ENCODE measurements around the gene TMPRSS2. TPM values are rescaled to one million over a fixed set of nuclear protein-coding genes. Genes with fewer than 3 reads are reported as not detected.
A peak's percentile ranks its signal among the peaks of the same experiment; 100 is the strongest.

TMPRSS2 gene
- total RNA-seq, 2 experiments from 2014 or later, result not detected

DNA sequence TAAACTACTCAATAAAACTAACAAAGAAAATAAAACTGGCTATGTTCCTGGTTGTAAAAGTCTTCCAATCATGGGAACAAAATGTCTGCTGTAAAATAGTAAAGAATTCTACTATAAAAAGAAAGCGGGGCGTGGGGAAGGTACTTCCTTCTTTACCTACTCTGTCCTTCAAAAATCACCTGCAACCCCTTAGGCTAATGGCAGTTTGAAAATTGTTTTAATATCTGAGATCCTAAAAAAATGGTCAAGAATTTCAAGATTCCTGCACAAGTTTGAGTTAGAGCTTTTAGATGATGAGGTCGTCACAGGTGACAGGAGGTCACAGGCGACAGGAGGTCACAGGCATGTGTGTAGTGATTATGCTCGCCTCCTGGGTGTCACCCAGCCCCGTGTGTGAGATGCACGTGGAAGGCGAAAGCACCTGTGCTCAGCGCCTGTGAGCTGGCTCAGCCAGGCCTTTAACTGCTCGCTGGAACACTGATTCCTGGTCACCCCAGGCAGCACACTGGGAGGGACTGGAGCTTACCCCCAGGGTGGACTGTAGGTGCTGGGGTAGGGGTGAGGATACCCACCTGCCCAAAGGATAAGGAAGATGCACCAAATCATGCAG lies 18.6 kb upstream of the TMPRSS2 start:
- Mint-ChIP-seq H3K27me3 (peaks cover 9% of the 10 kb centered on the region), H3K4me1 (ENCODE audit: low read depth) (peaks cover 1% of the 10 kb centered on the region), H3K9me3 (no peaks in the 10 kb centered on the region), H3K4me3 (no peak overlapping the region), H3K36me3 (no peaks in the 10 kb centered on the region), H3K27ac (no peak overlapping the region)
- ChIA-PET POLR2A (no interaction called here), CTCF (interaction anchor here (1.0 kb wide), 1 partner anchor 243 kb away, joined by 3 read pairs; no protein-coding TSS in a partner anchor)
- no peak for DNase-seq
- intact Hi-C loops (cut with micrococcal nuclease), result no loop called here

DNA sequence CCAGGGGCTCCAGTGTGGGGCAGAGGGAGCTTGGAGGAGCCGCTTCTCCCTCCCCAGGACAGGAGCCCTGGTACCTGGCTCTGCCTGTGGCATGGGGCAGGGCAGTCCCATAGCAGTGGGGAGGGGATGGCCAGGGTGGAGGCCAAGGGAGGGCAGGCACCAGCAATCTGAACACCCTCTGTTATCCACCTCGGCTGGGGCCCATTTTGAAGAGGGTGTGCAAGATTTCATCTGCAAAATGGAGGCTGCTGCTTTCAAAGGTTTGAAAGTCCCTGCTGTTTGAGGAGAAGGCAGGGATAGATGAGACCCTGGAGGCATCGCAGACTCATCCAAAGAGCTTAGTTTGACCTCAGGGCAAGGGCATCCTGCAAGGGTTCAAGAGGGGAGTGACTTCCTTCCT lies 15.2 kb upstream of the TMPRSS2 start:
- Mint-ChIP-seq H3K27ac (no peak overlapping the region), H3K4me3 (no peak overlapping the region), H3K9me3 (no peaks in the 10 kb centered on the region), H3K36me3 (no peaks in the 10 kb centered on the region), H3K4me1 (ENCODE audit: low read depth) (peaks cover 4% of the 10 kb centered on the region), H3K27me3 (peaks cover 9% of the 10 kb centered on the region)
- ChIA-PET CTCF (no interaction called here), POLR2A (no interaction called here)
- no peak for DNase-seq
- intact Hi-C loops (cut with micrococcal nuclease), result no loop called here

DNA sequence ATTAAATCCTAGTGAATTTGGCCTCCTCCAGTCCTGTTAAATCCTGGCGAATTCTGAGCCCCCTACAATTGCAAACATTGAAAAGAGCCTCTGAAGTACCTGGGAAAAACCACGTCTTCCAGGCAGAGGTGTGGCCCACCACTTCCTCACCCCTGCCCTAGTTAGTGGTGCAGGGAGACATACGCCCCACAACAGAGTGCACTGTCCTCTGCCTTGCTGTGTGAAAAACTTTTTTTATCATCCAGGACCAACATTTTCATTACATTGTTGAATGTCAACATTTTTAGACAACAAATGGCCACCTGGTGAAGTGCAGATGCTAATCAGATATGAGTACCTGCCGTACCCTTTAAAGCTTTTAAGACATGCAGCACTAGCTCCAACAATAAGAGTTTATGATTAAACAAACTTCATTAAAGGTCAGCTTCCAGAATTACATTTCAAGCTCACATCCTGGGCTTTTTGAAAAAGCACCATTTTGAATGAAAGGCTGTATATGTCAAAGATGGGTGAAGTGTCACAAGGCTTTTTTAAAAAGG lies 13.6 kb upstream of the TMPRSS2 start:
- intact Hi-C loops (cut with micrococcal nuclease), result no loop called here
- Mint-ChIP-seq H3K27me3 (peaks cover 9% of the 10 kb centered on the region), H3K27ac (no peak overlapping the region), H3K36me3 (no peaks in the 10 kb centered on the region), H3K9me3 (no peaks in the 10 kb centered on the region), H3K4me1 (ENCODE audit: low read depth) (peaks cover 4% of the 10 kb centered on the region), H3K4me3 (no peak overlapping the region)
- ChIA-PET CTCF (no interaction called here), POLR2A (interaction anchor here (0.6 kb wide), 1 partner anchor 42 kb away, joined by 4 read pairs; no protein-coding TSS in a partner anchor)
- DNase-seq, result no peak

DNA sequence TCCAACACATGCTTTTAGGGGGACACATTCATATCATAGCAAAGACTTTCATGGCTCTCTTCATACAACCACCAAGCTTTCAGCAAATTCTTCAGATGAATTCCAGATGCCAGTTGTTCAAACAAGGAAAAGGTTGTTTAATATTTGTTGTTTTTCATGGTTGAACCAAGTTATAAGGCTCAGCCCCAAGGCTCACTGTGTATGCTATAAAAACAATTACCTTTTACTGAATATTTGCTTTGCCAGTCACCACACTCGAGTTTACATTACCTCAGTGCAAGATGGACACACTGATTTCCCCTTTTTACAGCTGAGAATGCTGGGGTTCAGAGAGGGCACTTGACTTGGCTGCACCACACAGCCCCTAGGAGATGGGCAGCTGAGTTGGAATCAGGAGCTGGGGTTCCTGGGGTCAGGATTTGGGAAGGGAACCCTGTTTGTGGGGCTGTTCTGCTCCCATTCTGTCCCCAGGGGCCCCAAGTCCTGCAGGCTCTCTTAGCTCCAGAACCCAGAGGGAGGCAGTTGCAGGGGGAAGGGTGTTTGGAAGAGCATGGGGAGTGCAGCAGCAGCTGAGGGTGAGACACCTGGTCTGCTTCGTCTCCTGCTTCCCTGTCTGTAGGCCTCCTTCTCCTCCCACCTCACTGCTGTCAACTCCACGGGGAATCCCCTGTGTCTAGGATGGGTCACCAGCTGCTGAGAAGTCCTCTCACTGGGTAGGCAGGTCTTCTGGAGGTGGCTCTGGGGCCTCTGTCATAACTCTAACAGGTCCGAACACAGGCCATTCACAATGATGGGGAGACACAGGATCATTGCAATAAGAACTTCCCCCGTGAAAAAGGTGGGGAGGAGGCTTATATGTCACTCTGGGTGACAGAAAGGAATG lies 12.8 kb upstream of the TMPRSS2 start:
- ChIA-PET CTCF (interaction anchor here (1.5 kb wide), 1 partner anchor 237 kb away, joined by 3 read pairs; no protein-coding TSS in a partner anchor), POLR2A (no interaction called here)
- Mint-ChIP-seq H3K27ac (no peak overlapping the region), H3K9me3 (no peaks in the 10 kb centered on the region), H3K4me3 (no peak overlapping the region), H3K4me1 (ENCODE audit: low read depth) (peaks cover 4% of the 10 kb centered on the region), H3K27me3 (peaks cover 4% of the 10 kb centered on the region), H3K36me3 (no peaks in the 10 kb centered on the region)
- DNase-seq, result peak; percentile 12
- intact Hi-C loops (cut with micrococcal nuclease), result no loop called here

DNA sequence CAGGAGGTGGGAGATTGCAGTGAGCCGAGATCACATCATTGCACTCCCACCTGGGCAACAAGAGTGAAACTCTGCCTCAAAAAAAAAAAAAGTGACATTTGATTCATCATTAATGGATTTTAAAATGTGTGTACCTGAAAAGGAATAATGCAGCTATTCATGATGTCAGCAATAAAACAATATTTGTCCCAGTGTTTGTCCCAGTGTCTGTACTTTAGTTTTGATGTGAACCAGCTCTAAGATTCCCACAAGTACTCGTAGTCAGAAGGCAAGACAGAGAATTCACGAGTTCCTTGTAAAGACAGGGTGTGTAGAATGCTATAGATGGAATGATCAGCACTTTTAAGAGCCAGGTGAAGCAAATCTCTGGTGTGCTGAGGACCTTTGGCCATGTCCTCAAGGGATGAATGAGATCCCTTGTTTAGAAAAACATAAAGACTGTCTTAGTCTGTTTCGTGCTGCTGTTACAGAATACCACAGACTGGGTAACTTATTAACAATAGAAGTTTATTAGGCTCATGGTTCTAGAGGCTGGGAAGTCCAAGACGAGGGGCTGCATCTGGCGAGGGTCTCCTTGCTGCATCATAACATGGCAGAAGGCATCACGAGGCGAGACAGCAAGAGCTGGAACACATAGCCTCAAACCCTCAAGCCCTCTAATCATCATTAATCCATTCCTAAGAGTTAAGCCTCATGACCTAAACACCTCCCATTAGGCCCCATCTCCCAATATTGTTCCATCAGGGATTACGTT lies 12.0 kb upstream of the TMPRSS2 start:
- intact Hi-C loops (cut with micrococcal nuclease), result no loop called here
- no peak overlapping the region for H3K4me3 Mint-ChIP-seq
- no peak for DNase-seq
- H3K9me3 Mint-ChIP-seq, result no peaks in the 10 kb centered on the region
- H3K4me1 Mint-ChIP-seq (ENCODE audit: low read depth), result peaks cover 4% of the 10 kb centered on the region
- CTCF ChIA-PET, result interaction anchor here (1.5 kb wide), 1 partner anchor 237 kb away, joined by 3 read pairs; no protein-coding TSS in a partner anchor
- POLR2A ChIA-PET, result no interaction called here
- no peak overlapping the region for H3K27ac Mint-ChIP-seq
- no peaks in the 10 kb centered on the region for H3K36me3 Mint-ChIP-seq
- H3K27me3 Mint-ChIP-seq, result peaks cover 3% of the 10 kb centered on the region

DNA sequence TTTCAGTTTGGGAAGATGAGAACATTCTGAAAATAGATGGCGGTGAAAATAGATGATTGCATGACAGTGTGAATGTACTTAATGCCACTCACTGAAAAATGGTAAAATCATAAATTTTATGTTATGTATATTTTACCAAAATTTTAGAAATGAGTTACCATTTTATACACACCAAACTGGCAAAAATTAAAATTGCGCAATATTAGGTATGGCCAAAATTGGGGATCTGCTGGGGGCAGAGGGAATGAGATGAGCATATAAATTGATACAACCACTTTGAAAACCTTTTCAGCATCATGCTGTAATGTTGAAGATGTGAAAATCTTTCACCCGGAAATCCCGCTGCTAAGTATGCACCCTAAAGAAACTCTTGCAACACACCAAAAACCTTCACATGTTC lies 10.8 kb upstream of the TMPRSS2 start:
- intact Hi-C loops (cut with micrococcal nuclease), result no loop called here
- CTCF ChIA-PET, result no interaction called here
- POLR2A ChIA-PET, result no interaction called here
- no peak overlapping the region for H3K27ac Mint-ChIP-seq
- no peaks in the 10 kb centered on the region for H3K36me3 Mint-ChIP-seq
- H3K9me3 Mint-ChIP-seq, result no peaks in the 10 kb centered on the region
- H3K4me3 Mint-ChIP-seq, result no peak overlapping the region
- no peaks in the 10 kb centered on the region for H3K27me3 Mint-ChIP-seq
- H3K4me1 Mint-ChIP-seq (ENCODE audit: low read depth), result peaks cover 4% of the 10 kb centered on the region
- no peak for DNase-seq

DNA sequence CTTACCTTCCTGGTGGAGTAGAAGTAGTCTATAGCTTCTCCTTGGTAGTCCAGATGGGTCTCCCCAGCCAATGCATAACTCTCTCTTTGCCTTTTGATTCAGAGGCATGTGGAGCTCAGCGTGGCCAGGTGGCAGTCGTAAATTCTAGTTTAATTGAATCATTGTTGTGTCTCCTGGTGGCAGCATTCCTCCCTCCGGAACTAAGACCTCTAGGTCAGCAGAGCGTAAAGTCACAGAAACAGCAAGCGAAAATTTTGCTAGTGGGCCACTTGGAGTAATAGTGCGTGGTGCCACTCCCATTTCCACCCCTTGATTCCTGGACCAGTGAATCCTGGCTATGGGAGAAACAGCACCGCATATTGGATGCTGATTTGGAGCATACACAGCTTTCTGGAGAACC lies 3.9 kb upstream of the TMPRSS2 start:
- intact Hi-C loops (cut with micrococcal nuclease), result no loop called here
- Mint-ChIP-seq H3K36me3 (no peaks in the 10 kb centered on the region), H3K27me3 (peaks cover 18% of the 10 kb centered on the region), H3K4me3 (no peak overlapping the region), H3K27ac (no peak overlapping the region), H3K9me3 (no peaks in the 10 kb centered on the region), H3K4me1 (ENCODE audit: low read depth) (peaks cover 3% of the 10 kb centered on the region)
- POLR2A ChIA-PET, result no interaction called here
- DNase-seq, result no peak
- CTCF ChIA-PET, result no interaction called here

DNA sequence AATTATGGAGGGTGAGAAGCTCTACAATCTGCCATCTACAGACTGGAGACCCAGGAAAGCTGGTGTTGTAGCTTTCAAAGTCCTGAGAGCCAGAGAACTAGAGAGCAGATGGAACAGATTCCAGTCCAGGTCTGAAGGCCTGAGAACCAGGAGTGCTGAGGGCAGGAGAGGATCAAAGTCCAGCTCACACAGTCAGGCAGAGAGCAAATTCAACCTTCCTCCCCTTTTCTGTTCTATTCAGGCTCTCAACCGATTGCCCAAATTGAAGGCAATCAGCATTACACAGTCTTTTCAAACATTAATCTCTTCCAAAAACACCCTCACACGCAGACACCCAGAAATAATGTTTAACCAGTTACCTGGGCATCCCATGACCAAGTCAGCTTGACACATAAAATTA lies 2.5 kb upstream of the TMPRSS2 start:
- Mint-ChIP-seq H3K36me3 (no peaks in the 10 kb centered on the region), H3K4me3 (no peak overlapping the region), H3K27ac (no peak overlapping the region), H3K4me1 (ENCODE audit: low read depth) (peaks cover 3% of the 10 kb centered on the region), H3K9me3 (no peaks in the 10 kb centered on the region), H3K27me3 (peaks cover 29% of the 10 kb centered on the region)
- ChIA-PET POLR2A (no interaction called here), CTCF (no interaction called here)
- no peak for DNase-seq
- intact Hi-C loops (cut with micrococcal nuclease), result no loop called here

DNA sequence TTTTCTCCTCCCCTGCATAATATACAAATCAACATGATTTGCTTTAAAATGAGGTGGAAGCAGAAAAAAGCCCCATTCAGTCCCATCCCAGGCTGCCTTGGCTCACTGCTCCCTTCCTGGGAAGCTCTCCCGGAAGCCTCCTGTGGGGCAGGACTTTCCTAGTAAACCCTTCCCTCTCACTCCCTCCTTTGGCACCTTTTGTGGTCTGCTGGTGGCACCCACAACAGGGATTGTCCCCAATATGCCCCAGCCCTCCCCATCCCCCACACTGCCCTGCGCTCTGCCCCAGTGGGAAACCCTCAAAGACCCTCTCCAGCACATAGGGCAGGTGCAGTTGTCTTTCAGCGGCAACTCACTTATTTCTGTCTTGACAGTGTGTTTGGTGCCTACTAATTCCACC lies 1.8 kb upstream of the TMPRSS2 start:
- peaks cover 29% of the 10 kb centered on the region for H3K27me3 Mint-ChIP-seq
- H3K4me3 Mint-ChIP-seq, result no peak overlapping the region
- no peaks in the 10 kb centered on the region for H3K36me3 Mint-ChIP-seq
- ChIA-PET CTCF (no interaction called here), POLR2A (no interaction called here)
- H3K27ac Mint-ChIP-seq, result no peak overlapping the region
- intact Hi-C loops (cut with micrococcal nuclease), result no loop called here
- peaks cover 3% of the 10 kb centered on the region for H3K4me1 Mint-ChIP-seq (ENCODE audit: low read depth)
- no peak for DNase-seq
- no peaks in the 10 kb centered on the region for H3K9me3 Mint-ChIP-seq

DNA sequence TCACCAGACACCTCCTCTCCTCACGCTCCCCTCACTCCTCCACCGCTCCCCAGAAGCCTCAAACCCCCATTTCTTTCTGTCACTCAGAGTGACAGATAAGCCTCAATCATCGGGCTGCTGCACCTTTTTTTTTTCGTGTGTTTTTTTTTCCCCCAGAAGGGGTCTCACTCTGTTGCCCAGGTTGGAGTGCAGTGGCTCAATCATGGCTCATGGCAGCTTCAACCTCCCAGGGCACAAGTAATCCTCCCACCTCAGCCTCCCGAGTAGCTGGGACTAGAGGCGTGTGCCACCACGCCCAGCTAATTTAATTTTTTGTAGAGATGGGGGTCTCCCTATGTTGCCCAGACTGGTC lies 1.2 kb upstream of the TMPRSS2 start:
- H3K27ac Mint-ChIP-seq, result no peak overlapping the region
- no peaks in the 10 kb centered on the region for H3K9me3 Mint-ChIP-seq
- intact Hi-C loops (cut with micrococcal nuclease), result no loop called here
- H3K4me3 Mint-ChIP-seq, result no peak overlapping the region
- peaks cover 33% of the 10 kb centered on the region for H3K27me3 Mint-ChIP-seq
- H3K4me1 Mint-ChIP-seq (ENCODE audit: low read depth), result peaks cover 3% of the 10 kb centered on the region
- ChIA-PET POLR2A (no interaction called here), CTCF (no interaction called here)
- H3K36me3 Mint-ChIP-seq, result no peaks in the 10 kb centered on the region
- DNase-seq, result no peak

DNA sequence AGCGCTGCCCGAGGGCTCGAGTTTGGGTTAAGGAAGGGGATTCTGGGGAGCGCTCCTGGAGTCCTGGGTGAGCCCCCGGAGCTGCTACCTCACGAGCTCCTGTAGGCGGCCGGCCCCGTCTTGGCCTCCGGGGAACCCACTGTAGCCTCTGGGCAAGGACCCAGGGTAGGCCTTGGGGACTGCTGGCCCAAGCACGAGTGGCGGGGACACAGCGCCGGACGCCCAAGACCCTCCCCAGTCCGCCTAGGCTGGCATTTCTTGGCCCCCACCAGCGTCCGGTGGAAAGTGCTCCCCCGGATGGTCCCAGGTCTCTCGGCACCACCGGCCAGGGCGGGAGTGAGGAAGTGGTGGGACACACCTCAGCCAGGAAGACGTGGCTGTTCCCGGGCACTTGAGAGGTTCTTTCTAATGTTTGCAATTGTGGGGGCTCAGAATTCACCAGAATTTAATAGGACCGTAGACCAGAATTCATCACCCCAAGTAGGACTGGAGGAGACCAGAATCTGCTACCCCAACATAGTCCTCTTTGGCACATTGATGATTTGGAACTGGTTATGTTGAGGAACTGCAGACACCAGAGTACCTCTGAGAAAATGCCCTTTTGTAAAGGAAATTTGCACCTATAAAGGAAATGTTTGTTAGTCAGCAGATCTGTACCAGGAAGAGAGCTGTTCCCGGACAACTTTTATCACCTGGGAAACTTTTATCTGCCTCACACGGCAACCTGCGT lies 622 bp upstream of the TMPRSS2 start:
- no peak overlapping the region for H3K4me3 Mint-ChIP-seq
- H3K27ac Mint-ChIP-seq, result no peak overlapping the region
- ChIA-PET CTCF (no interaction called here), POLR2A (no interaction called here)
- H3K36me3 Mint-ChIP-seq, result no peaks in the 10 kb centered on the region
- intact Hi-C loops (cut with micrococcal nuclease), result no loop called here
- H3K27me3 Mint-ChIP-seq, result peaks cover 36% of the 10 kb centered on the region
- no peak for DNase-seq
- no peaks in the 10 kb centered on the region for H3K9me3 Mint-ChIP-seq
- H3K4me1 Mint-ChIP-seq (ENCODE audit: low read depth), result peaks cover 3% of the 10 kb centered on the region
